HL-60 (cell line): ENCODE measurements around the gene CYB561A3.

Experiments
- GABPA ChIP-seq: IDR thresholded peaks from 2 replicates; pipeline ENCODE4 v1.6.1; 2012; ENCODE audit warnings: low read depth
- POLR2AphosphoS5 ChIP-seq: IDR thresholded peaks from 2 replicates; pipeline ENCODE4 v1.6.1; 2012; ENCODE audit warnings: low read depth
- TF ChIP-seq, protein P1 (sequence below): IDR thresholded peaks from one replicate; pipeline ENCODE4 v1.5.1; 2011; ENCODE audit warnings: low read length, control low read depth, inconsistent platforms; ENCODE audit not compliant: insufficient read depth

DNA sequence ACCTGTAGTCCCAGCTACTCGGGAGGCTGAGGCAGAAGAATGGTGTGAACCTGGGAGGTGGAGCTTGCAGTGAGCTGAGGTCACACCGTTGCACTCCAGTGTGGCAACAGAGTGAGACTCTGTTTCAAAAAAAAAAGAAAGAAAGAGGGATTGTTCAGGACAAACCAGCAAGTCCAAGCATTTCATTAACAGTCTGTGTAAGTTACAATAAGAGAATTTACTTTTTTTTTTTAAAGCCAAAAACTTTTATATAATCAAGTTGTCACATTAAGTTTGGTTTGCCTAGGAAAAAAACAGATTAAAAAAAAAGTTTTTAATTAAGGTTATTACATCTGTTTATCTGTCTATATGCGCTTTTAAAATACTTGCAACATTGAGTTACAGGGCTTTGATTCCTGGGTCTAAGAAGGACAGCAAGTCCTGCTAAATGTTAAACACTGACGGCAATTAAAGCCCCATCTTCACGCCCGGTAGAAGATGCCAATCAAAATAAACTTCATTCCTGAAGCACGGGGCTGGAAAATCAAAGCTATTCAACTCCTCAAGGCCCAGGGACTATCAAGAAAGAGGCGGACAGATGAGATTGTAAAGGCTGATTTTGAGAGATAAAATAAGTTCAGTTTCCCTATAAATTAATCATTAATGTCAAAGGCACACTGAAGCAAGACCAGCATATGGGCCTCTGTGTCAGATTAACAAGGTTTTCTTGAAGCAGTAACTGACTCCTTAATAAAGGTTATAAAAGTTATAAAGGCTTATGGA, 11.2 kb upstream of the CYB561A3 start:
- TF ChIP-seq, protein P1, sequence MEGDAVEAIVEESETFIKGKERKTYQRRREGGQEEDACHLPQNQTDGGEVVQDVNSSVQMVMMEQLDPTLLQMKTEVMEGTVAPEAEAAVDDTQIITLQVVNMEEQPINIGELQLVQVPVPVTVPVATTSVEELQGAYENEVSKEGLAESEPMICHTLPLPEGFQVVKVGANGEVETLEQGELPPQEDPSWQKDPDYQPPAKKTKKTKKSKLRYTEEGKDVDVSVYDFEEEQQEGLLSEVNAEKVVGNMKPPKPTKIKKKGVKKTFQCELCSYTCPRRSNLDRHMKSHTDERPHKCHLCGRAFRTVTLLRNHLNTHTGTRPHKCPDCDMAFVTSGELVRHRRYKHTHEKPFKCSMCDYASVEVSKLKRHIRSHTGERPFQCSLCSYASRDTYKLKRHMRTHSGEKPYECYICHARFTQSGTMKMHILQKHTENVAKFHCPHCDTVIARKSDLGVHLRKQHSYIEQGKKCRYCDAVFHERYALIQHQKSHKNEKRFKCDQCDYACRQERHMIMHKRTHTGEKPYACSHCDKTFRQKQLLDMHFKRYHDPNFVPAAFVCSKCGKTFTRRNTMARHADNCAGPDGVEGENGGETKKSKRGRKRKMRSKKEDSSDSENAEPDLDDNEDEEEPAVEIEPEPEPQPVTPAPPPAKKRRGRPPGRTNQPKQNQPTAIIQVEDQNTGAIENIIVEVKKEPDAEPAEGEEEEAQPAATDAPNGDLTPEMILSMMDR = no peak
- TF ChIP-seq GABPA (no peak), POLR2AphosphoS5 (no peak)
